Stimulated activated CD4-positive, alpha-beta T cell treated with anti-CD3 and anti-CD28 coated beads, Interleukin-15, amount 100 ng/mL, for 1 hour (primary cell): ENCODE results near the gene N4BP2L2.

Experiments used
- DNase-seq, 2 donors: peaks; one replicate each; pipeline ENCODE4 v3.0.0-alpha.2; 2020; ENCODE audit warnings: low read depth in 1 of 2, low spot score in 1 of 2

Gene N4BP2L2

GRCh38 chr13:32530841-32531253, 7.7 kb downstream of the N4BP2L2 start:
- DNase-seq: no peak

DNA sequence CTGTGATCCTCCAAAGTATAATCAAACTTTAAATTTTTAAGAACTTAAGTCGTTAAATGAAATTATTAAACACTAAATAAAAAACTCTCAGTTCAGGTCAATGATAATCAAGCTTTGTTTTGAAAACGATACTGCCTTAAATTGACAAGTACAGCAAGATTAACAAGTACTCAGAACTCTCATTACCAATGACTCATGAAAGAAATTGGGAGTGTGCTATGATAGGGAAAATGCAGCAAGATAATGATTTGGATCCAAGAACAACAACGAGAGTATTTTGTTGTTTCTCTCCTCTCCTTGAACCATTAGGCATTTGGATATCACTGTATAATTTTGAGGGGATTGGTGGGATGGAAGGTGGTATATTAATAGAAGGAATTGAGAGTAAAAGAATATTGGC, 10.2 kb downstream of the N4BP2L2 start:
- no peak for DNase-seq

DNA sequence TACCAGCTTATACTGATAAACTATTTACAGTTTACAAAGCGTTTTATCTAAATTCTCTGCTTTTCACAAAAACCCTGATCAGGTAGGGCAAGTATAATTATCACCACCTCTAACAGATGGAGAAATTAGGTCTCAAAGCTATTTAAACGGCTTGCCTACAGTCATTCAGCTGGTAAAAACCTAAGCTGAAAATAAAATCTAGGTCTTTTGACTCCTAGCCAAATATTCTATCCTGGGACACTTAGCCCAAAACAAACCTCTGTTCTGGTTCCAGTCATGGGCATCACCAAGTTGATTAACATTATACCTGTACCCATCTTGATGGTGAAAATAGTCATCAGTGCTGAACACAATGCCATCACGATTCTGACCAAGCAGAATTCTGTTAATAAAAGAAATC, 11.4 kb downstream of the N4BP2L2 start:
- DNase-seq: no peak

GRCh38 chr13:32525766-32526165, 12.8 kb downstream of the N4BP2L2 start:
- no peak for DNase-seq

DNA sequence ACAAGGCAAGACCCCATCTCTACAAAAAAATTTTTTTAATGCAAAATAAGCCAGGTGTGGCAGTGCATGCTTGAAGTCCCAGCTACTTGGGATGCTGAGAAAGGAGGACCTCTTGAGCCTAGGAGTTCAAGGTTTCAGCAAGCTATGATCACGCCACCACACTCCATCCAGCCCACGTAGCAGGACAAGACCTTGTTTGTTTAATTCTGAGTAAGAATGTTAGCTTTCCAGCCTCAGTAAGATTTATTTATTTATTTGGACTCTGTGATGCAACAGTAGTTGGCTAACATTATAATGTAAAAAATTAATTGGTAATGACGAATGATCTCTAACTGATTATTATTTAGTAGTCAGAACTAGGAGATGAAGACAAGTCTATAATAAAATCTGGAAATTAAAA, 23.3 kb downstream of the N4BP2L2 start:
- DNase-seq: no peak

DNA sequence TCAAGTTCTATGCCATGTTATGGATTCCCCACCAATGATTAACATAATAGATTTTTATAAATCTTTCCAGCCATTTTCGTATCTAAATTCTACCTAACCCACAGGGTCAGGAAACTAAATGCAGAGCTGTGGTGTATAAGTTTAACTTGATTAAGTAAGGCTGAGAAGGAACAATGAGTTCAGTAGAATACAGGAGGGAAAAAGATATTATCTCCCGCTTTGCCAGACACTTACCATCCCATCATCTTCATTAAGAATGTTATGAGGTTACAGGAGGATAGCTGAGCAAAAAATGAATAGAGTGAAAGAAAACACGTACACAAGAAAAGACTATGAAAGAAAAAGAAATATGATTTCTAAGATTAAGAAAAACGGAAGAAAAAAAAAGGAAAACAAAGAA, 27.1 kb downstream of the N4BP2L2 start:
- no peak for DNase-seq

DNA sequence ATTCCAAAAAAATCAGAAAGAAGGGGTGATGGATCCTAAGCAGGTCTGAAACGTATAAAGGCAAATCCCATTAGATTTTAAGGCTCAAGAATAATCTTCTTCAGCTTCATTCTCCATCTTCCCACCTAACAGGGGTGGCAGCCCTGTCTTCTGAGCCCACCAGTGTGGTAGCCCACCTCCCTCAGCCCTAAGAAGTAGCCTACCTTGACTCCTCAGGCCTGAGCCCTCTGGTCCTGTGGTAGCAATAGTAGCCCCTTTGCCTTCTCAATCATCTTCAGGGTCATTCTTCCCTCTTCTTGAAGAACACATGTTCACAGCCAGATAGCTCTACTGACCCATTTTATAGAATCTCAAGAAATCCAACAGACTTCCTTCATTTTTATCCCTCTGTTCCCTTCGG, 33.7 kb downstream of the N4BP2L2 start:
- no peak for DNase-seq

- no peak for DNase-seq
These were observed 34.3 kb downstream of the N4BP2L2 start for GRCh38 chr13:32504263-32504662.

- DNase-seq: no peak
These were observed 34.9 kb downstream of the N4BP2L2 start for GRCh38 chr13:32503727-32504126.

- no peak for DNase-seq
These were observed 37.5 kb downstream of the N4BP2L2 start for GRCh38 chr13:32501064-32501463.

DNA sequence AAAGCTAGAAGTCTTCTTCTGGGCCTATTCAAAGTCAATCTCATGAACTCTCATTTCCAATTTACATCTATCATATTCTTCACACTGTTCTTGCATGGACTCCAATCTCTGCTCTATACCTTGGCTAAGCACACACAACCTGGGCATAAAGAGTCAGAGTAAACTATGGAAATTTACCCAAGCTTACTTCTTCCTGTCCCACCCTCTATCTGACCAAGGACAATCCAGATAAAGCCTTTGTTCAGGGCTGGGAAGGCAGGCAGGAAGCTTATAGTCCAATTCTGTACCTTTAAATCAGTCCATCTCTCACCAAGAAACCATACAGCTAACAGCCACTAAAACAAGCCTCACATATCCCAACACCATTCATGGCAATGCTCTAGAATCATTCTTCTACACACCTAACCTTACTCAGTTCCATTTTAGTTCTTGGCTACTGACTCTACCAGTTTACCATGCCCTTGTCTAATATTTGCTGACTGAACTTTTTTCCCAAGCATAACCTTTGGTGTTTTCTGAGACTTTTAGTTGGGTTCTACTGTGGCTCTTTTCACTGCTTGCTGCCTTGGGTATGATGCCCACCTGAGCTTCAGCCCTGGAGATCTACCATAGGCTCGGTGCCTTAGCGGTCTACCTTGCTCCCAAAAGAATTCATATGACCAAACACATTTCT, 38.9 kb downstream of the N4BP2L2 start:
- DNase-seq: no peak

DNA sequence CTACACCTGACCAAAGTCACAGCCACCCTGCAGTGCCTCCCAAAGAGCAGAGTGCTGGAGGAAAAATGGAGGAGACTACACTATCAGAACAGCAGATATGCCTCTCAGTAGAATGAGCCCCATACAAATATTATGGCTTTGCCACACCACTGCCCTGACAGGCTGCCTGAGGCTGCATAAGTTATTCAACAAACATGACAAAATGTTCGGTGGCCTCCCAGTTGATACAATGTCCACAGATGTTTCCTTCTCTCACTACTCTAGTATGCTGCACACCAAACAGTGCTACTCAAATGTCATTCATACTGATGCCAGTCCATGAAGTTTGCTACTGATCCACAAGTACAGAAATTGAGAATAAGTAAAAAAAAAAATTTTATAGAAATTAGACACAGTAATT, 41.0 kb downstream of the N4BP2L2 start:
- DNase-seq: no peak

- DNase-seq: no peak
These were observed 41.9 kb downstream of the N4BP2L2 start for GRCh38 chr13:32496599-32497160.

GRCh38 chr13:32495841-32496240, 42.8 kb downstream of the N4BP2L2 start:
- no peak for DNase-seq

- DNase-seq: no peak
These were observed 43.2 kb downstream of the N4BP2L2 start for GRCh38 chr13:32495429-32495828.

DNA sequence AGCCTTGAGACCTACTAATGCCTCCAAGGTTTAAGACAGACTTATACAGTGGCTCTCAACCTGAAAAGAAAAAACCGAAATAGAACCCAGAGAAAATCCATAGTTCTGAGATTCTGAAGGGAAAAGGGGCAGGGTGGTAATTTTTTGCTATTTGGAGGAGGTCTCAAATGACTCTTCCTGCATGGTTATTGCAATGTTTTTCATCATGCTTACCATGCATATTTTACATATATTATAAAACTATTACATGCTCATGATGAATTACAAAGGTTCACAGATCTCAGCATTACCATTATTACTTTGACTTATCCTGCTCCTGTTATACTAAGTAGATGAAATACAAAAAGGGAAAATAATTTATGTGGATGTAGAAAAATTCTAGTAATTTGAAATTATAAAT, 47.6 kb downstream of the N4BP2L2 start:
- no peak for DNase-seq

GRCh38 chr13:32476892-32477291, 61.7 kb downstream of the N4BP2L2 start:
- no peak for DNase-seq

DNA sequence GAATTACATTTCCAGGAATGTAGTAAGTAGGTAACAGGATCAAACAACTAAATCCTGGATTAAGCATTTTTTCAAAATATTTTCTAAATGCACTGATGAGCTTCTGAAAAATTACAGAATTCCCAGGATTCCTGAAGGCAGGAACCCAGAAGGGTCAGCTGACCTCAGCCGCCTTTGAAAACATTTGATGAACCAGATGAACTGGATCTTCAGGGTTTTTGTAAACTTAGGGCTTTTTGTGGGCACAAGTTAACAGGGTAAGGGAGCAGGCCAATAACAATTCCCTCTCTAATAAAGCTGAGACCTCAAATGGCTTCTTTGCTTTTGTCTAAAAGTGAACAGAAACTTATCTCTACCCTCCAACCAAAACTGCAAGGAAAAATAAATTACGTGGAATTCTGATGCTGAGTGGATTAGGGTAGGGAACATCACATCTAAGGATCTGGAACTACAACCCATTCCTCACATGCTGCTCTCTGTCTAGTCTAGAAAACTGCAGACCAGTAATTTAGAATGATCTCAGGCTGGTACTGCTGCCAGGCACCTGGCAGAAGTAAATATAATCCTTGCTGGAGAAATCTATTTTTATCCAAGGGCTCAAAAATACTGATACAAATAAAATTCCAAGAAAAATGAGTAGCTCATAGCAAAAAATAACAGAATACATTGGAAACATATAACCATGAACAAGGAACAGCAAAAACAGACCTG, 62.4 kb downstream of the N4BP2L2 start:
- no peak for DNase-seq

DNA sequence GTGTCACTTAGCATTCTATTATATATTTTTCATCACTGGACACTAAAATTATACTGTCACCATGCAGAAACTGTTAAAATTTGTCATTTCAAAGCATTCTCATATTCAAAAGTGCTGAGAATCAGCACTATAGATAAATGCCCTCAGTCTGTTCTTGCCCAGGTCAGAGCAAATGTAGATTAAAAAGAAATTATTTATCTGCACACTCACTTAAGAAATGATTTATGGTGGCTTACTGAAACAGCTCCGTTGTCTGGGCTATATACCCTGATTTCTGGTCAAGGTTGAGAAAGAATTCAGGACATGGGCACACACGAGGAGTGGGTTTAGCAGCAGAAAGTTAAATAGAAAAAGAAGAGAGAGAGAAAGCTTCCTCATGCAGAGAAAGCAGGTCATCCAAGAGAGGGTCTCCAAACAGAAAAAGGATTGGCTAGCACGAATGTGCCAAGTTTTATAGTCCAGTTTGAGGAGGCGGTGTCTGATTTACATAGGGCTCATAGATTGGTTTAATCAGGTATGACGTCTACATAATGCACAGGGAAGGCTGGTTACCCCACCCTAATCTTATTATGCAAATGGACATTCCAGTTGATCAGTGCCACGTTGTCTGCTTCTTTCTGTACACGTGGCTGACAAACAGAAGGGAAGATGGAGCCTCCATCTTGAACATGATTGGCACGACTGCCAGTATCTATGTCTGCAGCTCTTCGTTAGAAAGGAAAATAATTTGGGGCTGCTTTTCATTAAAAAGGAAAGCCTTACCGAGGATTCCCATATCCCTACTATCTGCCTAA, 63.4 kb downstream of the N4BP2L2 start:
- DNase-seq: no peak

- no peak for DNase-seq
These were observed 64.9 kb downstream of the N4BP2L2 start for GRCh38 chr13:32473650-32474049.

GRCh38 chr13:32472194-32472621, 66.4 kb downstream of the N4BP2L2 start:
- no peak for DNase-seq
